Tibial nerve (tissue), 4 donors: ENCODE data around the gene DBH. TPM values are rescaled to one million over a fixed set of nuclear protein-coding genes. Genes with fewer than 3 reads are reported as not detected.

Experiments
- DNase-seq, 2 donors: peaks; one replicate each; pipeline ENCODE4 v3.0.0-alpha.2; 2019; ENCODE audit warnings: low spot score in 2 of 2
- H3K27ac ChIP-seq, 4 donors: fragments of 200-600 bp; sonication (generic) in 3 of 4; one replicate each; pipeline ENCODE4 v1.5.1; 2017 to 2019; ENCODE audit warnings: mild to moderate bottlenecking in 1 of 4
- H3K27me3 ChIP-seq, 2 donors: fragments of 200-600 bp; sonication (generic) in 1 of 2; one replicate each; pipeline versions ENCODE4 v1.5.1 to v1.6.0; 2017 to 2019
- H3K36me3 ChIP-seq, 3 donors: fragments of 200-600 bp; sonication (generic); one replicate each; pipeline ENCODE4 v1.5.1; 2018 to 2019
- H3K4me1 ChIP-seq, 4 donors: fragments of 200-600 bp; sonication (generic) in 3 of 4; one replicate each; pipeline ENCODE4 v1.5.1; 2017 to 2019
- H3K4me3 ChIP-seq, 4 donors: fragments of 200-600 bp; sonication (generic) in 3 of 4; one replicate each; pipeline ENCODE4 v1.5.1; 2017 to 2019; ENCODE audit warnings: mild to moderate bottlenecking in 1 of 4, moderate library complexity in 1 of 4
- H3K9me3 ChIP-seq, 4 donors: fragments of 200-600 bp; sonication (generic) in 3 of 4; one replicate each; pipeline ENCODE4 v1.5.1; 2017 to 2019
- CTCF ChIP-seq, 5 experiments: fragments of 200-600 bp in 3 of 5; fragments of 450-650 bp in 2 of 5; sonication (generic) in 3 of 5; IDR thresholded peaks; one replicate each; pipeline ENCODE4 v1.5.1; 2016 to 2019; ENCODE audit warnings: antibody characterized with exemption in 5 of 5, mild to moderate bottlenecking in 3 of 5, moderate library complexity in 2 of 5
- EP300 ChIP-seq, 2 donors: sonication (generic); formaldehyde crosslinking; IDR thresholded peaks; one replicate each; pipeline ENCODE4 v1.6.1; 2017; ENCODE audit warnings: antibody characterized with exemption in 2 of 2, mild to moderate bottlenecking in 1 of 2
- POLR2A ChIP-seq, 2 donors: fragments of 450-650 bp; IDR thresholded peaks; one replicate each; pipeline ENCODE4 v1.6.1; 2017; ENCODE audit warnings: antibody characterized with exemption in 2 of 2, mild to moderate bottlenecking in 2 of 2, moderate library complexity in 2 of 2
- WGBS, 2 donors: methylation state at CpG; one replicate each; pipeline ENCODE4 v1.1.5; 2018; 5-methylcytosine and 5-hydroxymethylcytosine counted together
- total RNA-seq, 4 donors: library from RNA; depleted of rRNA; stranded (reverse); fragments of >200 nt; gene quantifications; one replicate each; pipeline ENCODE4 v1.1.0, GENCODE V29; 2016

Gene DBH
- total RNA-seq, 4 donors from 2014 or later = under 0.01 to 1.2 (median 0.22) TPM; not detected in 1

GRCh38 chr9:133610845-133611244, 25.3 kb upstream of the DBH start:
- no peaks in the 10 kb centered on the region for H3K9me3 ChIP-seq
- no peak overlapping the region for H3K27ac ChIP-seq
- H3K27me3 ChIP-seq = peaks cover 0 to 87% of the 10 kb centered on the region in 2 donors
- no peak for DNase-seq
- H3K4me1 ChIP-seq = peaks cover 0 to 4% (median 0%) of the 10 kb centered on the region in 4 donors
- H3K4me3 ChIP-seq = no peak overlapping the region
- no peak for TF ChIP-seq CTCF (IDR thresholded peaks at IDR 0.05)
- no peak for TF ChIP-seq EP300 (IDR thresholded peaks at IDR 0.05)
- TF ChIP-seq POLR2A (IDR thresholded peaks at IDR 0.05) = no peak
- WGBS, 2 donors = 81 to 89% methylated on average over 5 of the region's 5 CpGs
- H3K36me3 ChIP-seq = no peaks in the 10 kb centered on the region

- no peaks in the 10 kb centered on the region for H3K36me3 ChIP-seq
- H3K4me3 ChIP-seq = no peak overlapping the region
- 80 to 88% methylated on average over 9 of the region's 9 CpGs for WGBS, 2 donors
- peaks cover 0 to 4% (median 0%) of the 10 kb centered on the region in 4 donors for H3K4me1 ChIP-seq
- TF ChIP-seq EP300 (IDR thresholded peaks at IDR 0.05) (no peak), CTCF (IDR thresholded peaks at IDR 0.05) (no peak), POLR2A (IDR thresholded peaks at IDR 0.05) (no peak)
- no peak for DNase-seq
- no peak overlapping the region for H3K27ac ChIP-seq
- no peaks in the 10 kb centered on the region for H3K9me3 ChIP-seq
- peaks cover 0 to 87% of the 10 kb centered on the region in 2 donors for H3K27me3 ChIP-seq
Observed at GRCh38 chr9:133612051-133612450, 24.1 kb upstream of the DBH start.

GRCh38 chr9:133612816-133613215, 23.3 kb upstream of the DBH start:
- TF ChIP-seq POLR2A (IDR thresholded peaks at IDR 0.05) (no peak), EP300 (IDR thresholded peaks at IDR 0.05) (no peak), CTCF (IDR thresholded peaks at IDR 0.05) (no peak)
- peaks cover 0 to 87% of the 10 kb centered on the region in 2 donors for H3K27me3 ChIP-seq
- no peaks in the 10 kb centered on the region for H3K9me3 ChIP-seq
- no peak overlapping the region for H3K27ac ChIP-seq
- no peak overlapping the region for H3K4me3 ChIP-seq
- WGBS, 2 donors = 71 to 73% methylated on average over 8 of the region's 8 CpGs
- peaks cover 0 to 4% (median 0%) of the 10 kb centered on the region in 4 donors for H3K4me1 ChIP-seq
- no peak for DNase-seq
- no peaks in the 10 kb centered on the region for H3K36me3 ChIP-seq

GRCh38 chr9:133613432-133613831, 22.7 kb upstream of the DBH start:
- no peak for TF ChIP-seq EP300 (IDR thresholded peaks at IDR 0.05)
- no peak for TF ChIP-seq POLR2A (IDR thresholded peaks at IDR 0.05)
- TF ChIP-seq CTCF (IDR thresholded peaks at IDR 0.05) = no peak
- H3K36me3 ChIP-seq = no peaks in the 10 kb centered on the region
- no peak for DNase-seq
- peaks cover 0 to 4% (median 0%) of the 10 kb centered on the region in 4 donors for H3K4me1 ChIP-seq
- H3K27ac ChIP-seq = no peak overlapping the region
- H3K27me3 ChIP-seq = peaks cover 0 to 87% of the 10 kb centered on the region in 2 donors
- H3K4me3 ChIP-seq = no peak overlapping the region
- H3K9me3 ChIP-seq = no peaks in the 10 kb centered on the region
- 81 to 83% methylated on average over 16 of the region's 16 CpGs for whole genome bisulfite sequencing, 2 donors

- H3K36me3 ChIP-seq = no peaks in the 10 kb centered on the region
- H3K4me1 ChIP-seq = peaks cover 0 to under 1% (median 0%) of the 10 kb centered on the region in 4 donors
- no peak overlapping the region for H3K27ac ChIP-seq
- TF ChIP-seq CTCF (IDR thresholded peaks at IDR 0.05) (no peak), EP300 (IDR thresholded peaks at IDR 0.05) (no peak), POLR2A (IDR thresholded peaks at IDR 0.05) (no peak)
- no peaks in the 10 kb centered on the region for H3K9me3 ChIP-seq
- H3K27me3 ChIP-seq = peaks cover 0 to 83% of the 10 kb centered on the region in 2 donors
- no peak for DNase-seq
- WGBS, 2 donors = 60 to 61% methylated on average over 10 of the region's 10 CpGs
- H3K4me3 ChIP-seq = no peak overlapping the region
Observed at GRCh38 chr9:133614056-133614455, 22.1 kb upstream of the DBH start.
